Measurements from ENCODE around the gene NAA10. TPM values are rescaled to one million over a fixed set of nuclear protein-coding genes. Genes with fewer than 3 reads are reported as not detected.

NAA10 gene
- total RNA-seq, 1 donor from 2014 or later = 144 TPM

GRCh38 chrX:153885968-153886903 is 48.6 kb downstream of the NAA10 start, which contains the start of gene L1CAM:
Gene L1CAM (minus strand): TSS chrX:153886173. CDS start chrX:153875836, 10,337 bp downstream.
- no peak for DNase-seq (ENCODE audit: extremely low read depth, low read depth, low spot score)

- no peak for DNase-seq (ENCODE audit: extremely low read depth, low read depth, low spot score)
Measured at GRCh38 chrX:153885208-153885787, 49.5 kb downstream of the NAA10 start.

- DNase-seq (ENCODE audit: extremely low read depth, low read depth, low spot score) = no peak
Measured at GRCh38 chrX:153884590-153884989, 50.2 kb downstream of the NAA10 start.

- DNase-seq (ENCODE audit: extremely low read depth, low read depth, low spot score) = no peak
Measured at GRCh38 chrX:153884136-153884535, 50.7 kb downstream of the NAA10 start.

DNA sequence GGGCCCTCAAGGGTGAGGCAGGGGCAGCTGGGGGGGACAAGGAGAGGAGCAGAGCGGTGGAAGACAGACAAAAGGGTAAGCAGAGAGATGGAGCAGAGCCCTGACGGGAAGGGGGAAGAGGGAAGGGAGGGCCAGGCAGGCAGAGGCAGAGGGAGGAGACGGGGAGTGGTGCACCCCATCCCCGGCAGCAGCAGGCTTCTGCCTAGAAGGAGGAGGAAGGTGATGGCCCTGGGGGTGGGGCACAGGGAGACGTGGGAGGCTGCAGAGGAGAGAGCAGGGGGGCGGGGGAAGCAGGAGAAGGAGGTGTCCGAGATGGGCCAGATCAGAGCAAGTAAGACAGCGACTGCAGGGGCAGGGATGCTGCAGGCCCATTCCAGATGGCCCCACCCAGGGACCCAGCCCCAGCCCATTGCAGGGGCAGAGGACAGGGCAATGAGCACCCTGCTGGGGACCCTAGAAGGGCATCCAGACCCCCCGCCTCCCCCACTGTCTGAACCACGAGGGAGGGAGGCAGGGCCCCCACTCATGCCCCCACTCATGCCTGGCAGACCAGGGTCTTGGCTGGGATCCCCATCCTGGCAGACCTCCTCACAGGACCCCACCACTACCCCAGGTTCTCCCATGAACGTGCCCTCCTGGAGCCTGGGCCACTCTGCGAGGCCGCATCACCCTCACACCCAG is 51.5 kb downstream of the NAA10 start:
- no peak for DNase-seq (ENCODE audit: extremely low read depth, low read depth, low spot score)

DNA sequence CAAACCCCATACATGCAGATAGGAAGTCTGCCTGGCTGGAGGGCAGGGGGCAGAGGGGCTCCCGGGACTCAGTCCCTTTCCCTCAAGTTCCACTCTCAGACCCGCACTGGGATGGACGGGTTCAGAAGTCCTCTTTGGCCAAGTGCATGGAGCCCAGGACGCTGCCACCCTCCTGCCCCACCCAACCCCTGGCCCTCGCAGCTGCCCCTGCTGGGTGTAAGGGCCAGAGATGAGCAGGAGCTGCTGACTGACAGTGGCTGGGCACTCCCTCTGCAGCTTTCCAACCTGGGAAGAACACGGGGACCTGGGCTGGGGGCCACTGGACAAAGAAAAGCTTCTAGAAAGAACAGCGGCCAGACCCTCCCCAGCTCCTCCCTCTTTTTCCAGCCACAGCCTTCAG is 52.3 kb downstream of the NAA10 start:
- no peak for DNase-seq (ENCODE audit: extremely low read depth, low read depth, low spot score)

GRCh38 chrX:153882086-153882498 is 52.7 kb downstream of the NAA10 start:
- no peak for DNase-seq (ENCODE audit: extremely low read depth, low read depth, low spot score)

- no peak for DNase-seq (ENCODE audit: extremely low read depth, low read depth, low spot score)
Measured at GRCh38 chrX:153881281-153881680, 53.6 kb downstream of the NAA10 start.

- no peak for DNase-seq (ENCODE audit: extremely low read depth, low read depth, low spot score)
Measured at GRCh38 chrX:153880440-153880815, 54.4 kb downstream of the NAA10 start.

- DNase-seq (ENCODE audit: extremely low read depth, low read depth, low spot score) = no peak
Measured at GRCh38 chrX:153879741-153880439, 54.9 kb downstream of the NAA10 start.

Other genes starting within 250 kb of the NAA10 start
- gene SLC6A8, start 247.1 kb downstream of the NAA10 start, total RNA-seq = 17.3 and 18.7 TPM in 2 replicates
- gene BCAP31, start 210.7 kb downstream of the NAA10 start, total RNA-seq = 206 and 215 TPM in 2 replicates
- gene ABCD1, start 210.2 kb downstream of the NAA10 start, total RNA-seq = 13.8 and 20.9 TPM in 2 replicates
- gene PLXNB3, start 170.8 kb downstream of the NAA10 start, total RNA-seq = 25.6 and 37.6 TPM in 2 replicates
- gene SRPK3, start 154.0 kb downstream of the NAA10 start, total RNA-seq = 0.34 TPM in 1 of 2 replicates, not detected in the other
- 94.4 and 102 TPM in 2 replicates for gene IDH3G, start 140.7 kb downstream of the NAA10 start, total RNA-seq
- gene SSR4, start 140.4 kb downstream of the NAA10 start, total RNA-seq = 212 and 286 TPM in 2 replicates
- 0.10 and 0.12 TPM in 2 replicates for gene PDZD4, start 104.5 kb downstream of the NAA10 start, total RNA-seq
- gene L1CAM, start 48.9 kb downstream of the NAA10 start, total RNA-seq = 1.6 and 17.1 TPM in 2 replicates
- gene AVPR2, start 30.4 kb downstream of the NAA10 start, total RNA-seq = not detected in 2 replicates
- 2.9 and 24.2 TPM in 2 replicates for gene ARHGAP4, start 8.8 kb downstream of the NAA10 start, total RNA-seq
- 19.0 and 23.7 TPM in 2 replicates for gene RENBP, start 9.6 kb upstream of the NAA10 start, total RNA-seq
- 54.4 and 91.0 TPM in 2 replicates for gene HCFC1, start 36.8 kb upstream of the NAA10 start, total RNA-seq
- gene TMEM187, start 37.7 kb upstream of the NAA10 start, total RNA-seq = 3.3 and 6.7 TPM in 2 replicates
- gene IRAK1, start 84.9 kb upstream of the NAA10 start, total RNA-seq = 106 and 116 TPM in 2 replicates
- 28.8 and 45.2 TPM in 2 replicates for gene MECP2, start 162.7 kb upstream of the NAA10 start, total RNA-seq
- not detected in 2 replicates for gene OPN1LW, start 209.2 kb upstream of the NAA10 start, total RNA-seq
- gene OPN1MW, start 247.6 kb upstream of the NAA10 start, total RNA-seq = not detected in 2 replicates